Caco-2 (cell line): ENCODE results near the gene TNFRSF18. TPM values are rescaled to one million over a fixed set of nuclear protein-coding genes. Genes with fewer than 3 reads are reported as not detected.

Source experiments
- BruUV-seq: library from RNA; stranded (reverse); fragments of 400-500 nt; replicated peaks from 2 replicates; lab custom pipeline; 2021; lab: Mats Ljungman, UMichigan
- CTCF ChIA-PET: fragments of 300-600 bp; sonication (Branson Sonifier 250); formaldehyde crosslinking; loops from one replicate; lab custom pipeline; 2022; ENCODE audit warnings: antibody characterized with exemption; lab: Charles Lee
- POLR2A ChIA-PET: fragments of 300-600 bp; sonication (Branson Sonifier 250); formaldehyde crosslinking; loops from one replicate; lab custom pipeline; 2022; ENCODE audit warnings: antibody characterized with exemption; lab: Charles Lee
- DNase-seq, 2 experiments: peaks; one replicate each; pipeline versions ENCODE4 v3.0.0 to v3.0.0-alpha.2; 2020 to 2022
- H3K27me3 ChIP-seq: replicated peaks from 2 replicates; pipeline ENCODE4 v1.6.0; 2011; ENCODE audit warnings: low read length; ENCODE audit not compliant: control insufficient read depth, insufficient read depth
- H3K36me3 ChIP-seq: 2 replicates; pipeline ENCODE4 v1.5.1; 2011; ENCODE audit warnings: low read length; ENCODE audit not compliant: control insufficient read depth, insufficient read depth
- H3K4me1 ChIP-seq: fragments of 250-450 bp; sonication (Bioruptor Pico); 2 replicates; pipeline ENCODE4 v1.5.1; 2020; ENCODE audit warnings: mild to moderate bottlenecking
- H3K4me3 ChIP-seq: 2 replicates; pipeline ENCODE4 v1.5.1; 2011; ENCODE audit warnings: low read depth, mild to moderate bottlenecking, control low read depth, low read length
- H3K9me3 ChIP-seq: fragments of 250-450 bp; sonication (Bioruptor Pico); 2 replicates; pipeline ENCODE4 v1.5.1; 2020; ENCODE audit warnings: mild to moderate bottlenecking, moderate library complexity
- H3K27ac Mint-ChIP-seq: one replicate; pipeline ENCODE4 v1.8.0; 2022; ENCODE audit warnings: mixed read lengths; ENCODE audit not compliant: unreplicated experiment
- H3K27me3 Mint-ChIP-seq: one replicate; pipeline ENCODE4 v1.8.0; 2022; ENCODE audit warnings: mixed read lengths; ENCODE audit not compliant: insufficient read depth, unreplicated experiment
- H3K36me3 Mint-ChIP-seq: one replicate; pipeline ENCODE4 v1.8.0; 2022; ENCODE audit warnings: mild to moderate bottlenecking, mixed read lengths; ENCODE audit not compliant: insufficient read depth, unreplicated experiment
- H3K4me1 Mint-ChIP-seq: one replicate; pipeline ENCODE4 v1.8.0; 2022; ENCODE audit warnings: low read depth, mixed read lengths; ENCODE audit not compliant: unreplicated experiment
- H3K4me3 Mint-ChIP-seq: one replicate; pipeline ENCODE4 v1.8.0; 2022; ENCODE audit warnings: mild to moderate bottlenecking, moderate library complexity, mixed read lengths; ENCODE audit not compliant: unreplicated experiment
- H3K9me3 Mint-ChIP-seq: one replicate; pipeline ENCODE4 v1.8.0; 2022; ENCODE audit warnings: mixed read lengths; ENCODE audit not compliant: unreplicated experiment
- CTCF ChIP-seq, 2 experiments: fragments of 200-600 bp in 1 of 2; IDR thresholded peaks; 1 replicate in 1 of 2; 2 replicates in 1 of 2; pipeline versions ENCODE4 v1.5.1 to v1.8.0; 2011 to 2022; ENCODE audit warnings: antibody characterized with exemption in 1 of 2, control low read depth in 1 of 2, inconsistent platforms in 1 of 2, low read depth in 1 of 2, low read length in 1 of 2, mild to moderate bottlenecking in 1 of 2, moderate library complexity in 1 of 2; ENCODE audit not compliant: insufficient read depth in 1 of 2, severe bottlenecking in 1 of 2, unreplicated experiment in 1 of 2
- intact Hi-C: fragments of 100-400 bp; cut with micrococcal nuclease; formaldehyde crosslinking; loops from one replicate; pipeline ENCODE4 v1.10.0; 2022; ENCODE audit not compliant: unreplicated experiment
- total RNA-seq: library from RNA; stranded (reverse); gene quantifications from 2 replicates; pipeline ENCODE4 v1.2.3, GENCODE V29; 2022

TNFRSF18 gene
- total RNA-seq, 1 experiment from 2014 or later = not detected

- DNase-seq = peak; percentile 53 to 70
- H3K27me3 ChIP-seq = no peaks in the 10 kb centered on the region
- no peak overlapping the region for H3K27ac Mint-ChIP-seq
- peaks cover 16% of the 10 kb centered on the region for H3K4me1 ChIP-seq
- H3K9me3 ChIP-seq = no peaks in the 10 kb centered on the region
- no peaks in the 10 kb centered on the region for H3K9me3 Mint-ChIP-seq
- no peak for TF ChIP-seq CTCF (IDR thresholded peaks at IDR 0.05; ENCODE audit: insufficient read depth in 1 of 2, low read depth in 1 of 2, low read length in 1 of 2, severe bottlenecking in 1 of 2, unreplicated experiment in 1 of 2)
- no peaks in the 10 kb centered on the region for H3K36me3 ChIP-seq
- intact Hi-C loops = no loop called here
- H3K4me1 Mint-ChIP-seq = no peaks in the 10 kb centered on the region
- ChIA-PET POLR2A (no interaction called here), CTCF (no interaction called here)
- no TSS peak for BruUV-seq
- H3K4me3 Mint-ChIP-seq = no peak overlapping the region
- H3K36me3 Mint-ChIP-seq = peaks cover 27% of the 10 kb centered on the region
- H3K4me3 ChIP-seq = no peak overlapping the region
- no peaks in the 10 kb centered on the region for H3K27me3 Mint-ChIP-seq
These were observed 37.9 kb upstream of the TNFRSF18 start for GRCh38 chr1:1244192-1244811.

- intact Hi-C loops = no loop called here
- ChIA-PET POLR2A (no interaction called here), CTCF (no interaction called here)
- Mint-ChIP-seq H3K4me1 (no peaks in the 10 kb centered on the region), H3K27me3 (no peaks in the 10 kb centered on the region), H3K27ac (no peak overlapping the region), H3K9me3 (no peaks in the 10 kb centered on the region), H3K36me3 (peaks cover 31% of the 10 kb centered on the region), H3K4me3 (no peak overlapping the region)
- no peaks in the 10 kb centered on the region for H3K9me3 ChIP-seq
- H3K4me1 ChIP-seq = peaks cover 18% of the 10 kb centered on the region
- TF ChIP-seq CTCF (IDR thresholded peaks at IDR 0.05; ENCODE audit: insufficient read depth in 1 of 2, low read depth in 1 of 2, low read length in 1 of 2, severe bottlenecking in 1 of 2, unreplicated experiment in 1 of 2) = no peak
- no peak for DNase-seq
- no TSS peak for BruUV-seq
- H3K36me3 ChIP-seq = no peaks in the 10 kb centered on the region
- H3K4me3 ChIP-seq = no peak overlapping the region
- H3K27me3 ChIP-seq = no peaks in the 10 kb centered on the region
These were observed 37.4 kb upstream of the TNFRSF18 start for GRCh38 chr1:1243807-1244191.

GRCh38 chr1:1243266-1243660 is 36.9 kb upstream of the TNFRSF18 start:
- Histone ChIP-seq H3K4me3 (no peak overlapping the region), H3K36me3 (no peaks in the 10 kb centered on the region), H3K9me3 (no peaks in the 10 kb centered on the region), H3K27me3 (no peaks in the 10 kb centered on the region), H3K4me1 (peaks cover 23% of the 10 kb centered on the region)
- BruUV-seq = no TSS peak
- Mint-ChIP-seq H3K27me3 (no peaks in the 10 kb centered on the region), H3K9me3 (no peaks in the 10 kb centered on the region), H3K36me3 (peaks cover 37% of the 10 kb centered on the region), H3K4me1 (no peaks in the 10 kb centered on the region), H3K27ac (no peak overlapping the region), H3K4me3 (no peak overlapping the region)
- ChIA-PET POLR2A (no interaction called here), CTCF (no interaction called here)
- no peak for TF ChIP-seq CTCF (IDR thresholded peaks at IDR 0.05; ENCODE audit: insufficient read depth in 1 of 2, low read depth in 1 of 2, low read length in 1 of 2, severe bottlenecking in 1 of 2, unreplicated experiment in 1 of 2)
- DNase-seq = no peak
- intact Hi-C loops = no loop called here
